Upper lobe of right lung (tissue), 1 donor: Measurements from ENCODE around the gene APH1B. TPM values are rescaled to one million over a fixed set of nuclear protein-coding genes. Genes with fewer than 3 reads are reported as not detected.

Source experiments
- ATAC-seq: fragments of 200-7000 bp; cut with Tn5 transposase; one replicate; pipeline ENCODE4 v1.9.1; 2020; ENCODE audit warnings: mild to moderate bottlenecking, moderate library complexity
- DNase-seq: peaks from one replicate; pipeline ENCODE4 v3.0.0-alpha.2; 2020
- H3K27ac ChIP-seq: fragments of 200-600 bp; one replicate; pipeline ENCODE4 v1.8.0; 2022
- H3K27me3 ChIP-seq: fragments of 200-600 bp; one replicate; pipeline ENCODE4 v1.8.0; 2022; ENCODE audit warnings: mild to moderate bottlenecking
- H3K36me3 ChIP-seq: fragments of 200-600 bp; one replicate; pipeline ENCODE4 v1.8.0; 2022
- H3K4me1 ChIP-seq: fragments of 200-600 bp; one replicate; pipeline ENCODE4 v1.8.0; 2022
- H3K4me3 ChIP-seq: fragments of 200-600 bp; one replicate; pipeline ENCODE4 v1.8.0; 2022; ENCODE audit warnings: mild to moderate bottlenecking
- H3K9me3 ChIP-seq: fragments of 200-600 bp; one replicate; pipeline ENCODE4 v1.8.0; 2022
- intact Hi-C: fragments of 100-400 bp; cut with DNase I; formaldehyde crosslinking; loops from one replicate; pipeline ENCODE4 v1.11.0; 2022
- total RNA-seq: library from RNA; stranded (reverse); fragmentation: NEBNext Ultra II Directional; extraction: Animal tissue kit (Norgen Biotek cat#: 25700); gene quantifications from one replicate; pipeline ENCODE4 v1.2.1, GENCODE V29; 2021
- TF ChIP-seq, protein P1 (sequence below): fragments of 200-600 bp; IDR thresholded peaks from one replicate; pipeline ENCODE4 v1.8.0; 2022; ENCODE audit warnings: antibody characterized with exemption
- donor health status: DM: no; HTN: yes; CAD: no; lungs with severe emphysema.

Gene APH1B
- total RNA-seq, 1 donor from 2014 or later: 20.0 TPM

DNA sequence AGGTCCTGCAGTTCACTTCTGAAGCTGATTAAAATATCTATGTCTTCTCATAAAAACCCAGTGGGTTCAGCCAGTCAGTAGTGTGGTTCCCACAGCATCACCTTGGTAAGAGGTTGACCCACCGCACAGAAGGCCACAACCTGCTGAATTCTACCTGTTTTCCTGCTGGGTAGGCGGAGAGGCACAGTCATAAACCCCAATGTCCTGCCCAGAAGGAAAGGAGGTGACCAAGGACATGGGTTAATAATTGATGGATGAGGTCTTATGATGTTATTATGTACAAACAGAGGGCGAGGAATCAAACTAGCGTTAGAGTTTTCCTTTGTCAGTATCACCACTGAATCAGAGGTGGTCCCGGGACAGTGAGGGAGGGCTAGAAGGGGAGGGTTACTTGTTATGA lies 76.5 kb downstream of the APH1B start:
- H3K27me3 ChIP-seq: no peaks in the 10 kb centered on the region
- no peak overlapping the region for H3K4me3 ChIP-seq
- TF ChIP-seq, protein P1, sequence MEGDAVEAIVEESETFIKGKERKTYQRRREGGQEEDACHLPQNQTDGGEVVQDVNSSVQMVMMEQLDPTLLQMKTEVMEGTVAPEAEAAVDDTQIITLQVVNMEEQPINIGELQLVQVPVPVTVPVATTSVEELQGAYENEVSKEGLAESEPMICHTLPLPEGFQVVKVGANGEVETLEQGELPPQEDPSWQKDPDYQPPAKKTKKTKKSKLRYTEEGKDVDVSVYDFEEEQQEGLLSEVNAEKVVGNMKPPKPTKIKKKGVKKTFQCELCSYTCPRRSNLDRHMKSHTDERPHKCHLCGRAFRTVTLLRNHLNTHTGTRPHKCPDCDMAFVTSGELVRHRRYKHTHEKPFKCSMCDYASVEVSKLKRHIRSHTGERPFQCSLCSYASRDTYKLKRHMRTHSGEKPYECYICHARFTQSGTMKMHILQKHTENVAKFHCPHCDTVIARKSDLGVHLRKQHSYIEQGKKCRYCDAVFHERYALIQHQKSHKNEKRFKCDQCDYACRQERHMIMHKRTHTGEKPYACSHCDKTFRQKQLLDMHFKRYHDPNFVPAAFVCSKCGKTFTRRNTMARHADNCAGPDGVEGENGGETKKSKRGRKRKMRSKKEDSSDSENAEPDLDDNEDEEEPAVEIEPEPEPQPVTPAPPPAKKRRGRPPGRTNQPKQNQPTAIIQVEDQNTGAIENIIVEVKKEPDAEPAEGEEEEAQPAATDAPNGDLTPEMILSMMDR: no peak
- ATAC-seq: no peak
- no peaks in the 10 kb centered on the region for H3K36me3 ChIP-seq
- H3K4me1 ChIP-seq: no peaks in the 10 kb centered on the region
- intact Hi-C loops: no loop called here
- no peak for DNase-seq
- no peak overlapping the region for H3K27ac ChIP-seq
- no peaks in the 10 kb centered on the region for H3K9me3 ChIP-seq

GRCh38 chr15:63354821-63355650 lies 77.6 kb downstream of the APH1B start:
- Histone ChIP-seq H3K9me3 (no peaks in the 10 kb centered on the region), H3K27me3 (no peaks in the 10 kb centered on the region), H3K27ac (no peak overlapping the region), H3K4me3 (no peak overlapping the region), H3K4me1 (no peaks in the 10 kb centered on the region), H3K36me3 (no peaks in the 10 kb centered on the region)
- ATAC-seq (no peak), DNase-seq (no peak)
- TF ChIP-seq, protein P1: no peak
- intact Hi-C loops: no loop called here

DNA sequence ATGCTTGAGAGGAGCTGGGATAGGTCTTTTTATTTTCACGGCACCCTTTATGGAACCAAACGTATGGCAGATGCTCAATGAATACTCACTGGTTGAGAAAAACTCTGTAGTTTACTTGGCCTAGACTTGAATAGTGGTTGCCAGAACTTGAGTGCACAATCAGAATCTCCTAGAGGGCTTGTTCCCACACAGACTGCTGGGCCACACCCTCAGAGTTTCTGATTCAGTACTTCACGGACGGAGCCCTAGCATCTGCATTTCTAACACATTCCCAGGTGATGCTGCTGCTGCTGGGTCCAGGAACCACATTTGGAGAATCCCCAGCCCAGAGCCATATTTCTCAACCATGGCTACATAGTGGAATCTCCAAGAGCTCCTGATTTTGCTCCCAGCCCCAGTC lies 79.7 kb downstream of the APH1B start:
- TF ChIP-seq, protein P1: no peak
- H3K36me3 ChIP-seq: no peaks in the 10 kb centered on the region
- intact Hi-C loops: no loop called here
- no peak for ATAC-seq
- H3K4me3 ChIP-seq: no peak overlapping the region
- no peaks in the 10 kb centered on the region for H3K9me3 ChIP-seq
- H3K27ac ChIP-seq: no peak overlapping the region
- no peaks in the 10 kb centered on the region for H3K27me3 ChIP-seq
- no peak for DNase-seq
- H3K4me1 ChIP-seq: no peaks in the 10 kb centered on the region

DNA sequence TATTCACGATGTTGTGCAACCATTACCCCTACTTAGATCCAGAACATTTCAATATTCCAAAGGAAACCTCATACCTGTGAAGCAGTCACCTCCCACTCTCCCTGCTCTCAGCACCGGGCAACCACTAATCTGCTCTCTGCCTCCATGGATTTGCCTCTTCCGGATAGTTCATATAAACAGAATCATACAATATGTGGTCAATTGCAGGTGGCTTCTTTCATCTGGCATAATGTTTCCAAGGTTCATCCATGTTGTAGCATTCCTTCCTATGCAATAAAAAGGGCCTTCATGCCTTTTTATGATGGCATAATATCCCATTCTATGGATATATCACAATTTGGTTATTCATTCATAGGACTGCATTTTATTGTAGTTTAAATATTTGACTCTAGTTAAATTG lies 80.3 kb downstream of the APH1B start:
- DNase-seq (no peak), ATAC-seq (no peak)
- Histone ChIP-seq H3K9me3 (no peaks in the 10 kb centered on the region), H3K27me3 (no peaks in the 10 kb centered on the region), H3K4me3 (no peak overlapping the region), H3K4me1 (no peaks in the 10 kb centered on the region), H3K36me3 (no peaks in the 10 kb centered on the region), H3K27ac (no peak overlapping the region)
- TF ChIP-seq, protein P1: no peak
- intact Hi-C loops: no loop called here

DNA sequence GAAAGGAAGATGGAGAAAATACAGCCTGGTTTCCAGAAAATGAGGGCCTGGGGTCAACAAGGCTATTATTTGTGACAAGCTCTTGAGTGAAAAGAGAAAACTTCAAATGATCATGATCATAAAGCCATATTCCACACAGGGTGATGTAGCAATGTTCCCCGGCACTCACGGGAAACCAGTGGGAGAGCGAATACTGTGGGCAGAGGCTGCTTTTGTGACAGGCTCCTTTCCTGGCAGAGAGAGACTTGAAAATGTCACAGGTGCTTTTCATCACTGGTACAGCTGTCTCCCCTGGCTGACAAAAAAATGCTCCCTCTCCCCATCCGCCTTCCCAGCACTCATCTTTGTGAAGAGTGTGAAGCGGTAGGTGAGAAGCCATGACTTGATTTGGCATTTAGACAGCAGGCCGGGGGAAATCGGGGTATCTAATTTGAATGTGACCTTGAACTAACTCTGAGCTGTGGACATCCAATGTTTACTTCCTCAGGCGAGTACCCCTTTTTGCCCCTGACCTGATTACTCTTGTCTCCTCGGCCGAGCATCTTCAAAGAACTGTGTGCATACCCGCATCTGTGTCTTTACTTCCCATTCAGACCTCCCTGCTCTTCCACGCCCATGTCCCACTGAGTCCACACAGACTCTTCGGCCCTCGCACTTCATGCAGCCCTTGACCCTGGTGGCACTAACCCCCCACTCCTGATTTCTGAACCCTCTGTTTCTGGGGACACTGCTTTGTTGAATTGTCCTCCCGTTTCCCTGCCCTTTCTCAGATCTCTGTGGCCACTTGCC lies 81.0 kb downstream of the APH1B start:
- intact Hi-C loops: no loop called here
- no peaks in the 10 kb centered on the region for H3K9me3 ChIP-seq
- DNase-seq (no peak), ATAC-seq (no peak)
- H3K4me3 ChIP-seq: no peak overlapping the region
- H3K36me3 ChIP-seq: no peaks in the 10 kb centered on the region
- H3K27ac ChIP-seq: no peak overlapping the region
- H3K27me3 ChIP-seq: no peaks in the 10 kb centered on the region
- TF ChIP-seq, protein P1: no peak
- no peaks in the 10 kb centered on the region for H3K4me1 ChIP-seq

Other genes starting within 250 kb of the APH1B start
- 229 TPM for gene TPM1, start 234.9 kb upstream of the APH1B start, total RNA-seq
- gene LACTB, start 155.7 kb upstream of the APH1B start, total RNA-seq: 24.8 TPM
- 196 TPM for gene RPS27L, start 120.1 kb upstream of the APH1B start, total RNA-seq
- 54.5 TPM for gene RAB8B, start 88.0 kb upstream of the APH1B start, total RNA-seq
- gene CA12, start 104.2 kb downstream of the APH1B start, total RNA-seq: 6.7 TPM
- 62.5 TPM for gene USP3, start 227.0 kb downstream of the APH1B start, total RNA-seq